GM12872 (cell line): Measurements from ENCODE around the gene SIGLEC7.

Experiments used
- CTCF ChIP-seq: IDR thresholded peaks from 3 replicates; pipeline ENCODE4 v1.5.1; 2011; ENCODE audit warnings: low read depth, mild to moderate bottlenecking, low read length, moderate library complexity; ENCODE audit not compliant: insufficient read depth

The SIGLEC7 gene

DNA sequence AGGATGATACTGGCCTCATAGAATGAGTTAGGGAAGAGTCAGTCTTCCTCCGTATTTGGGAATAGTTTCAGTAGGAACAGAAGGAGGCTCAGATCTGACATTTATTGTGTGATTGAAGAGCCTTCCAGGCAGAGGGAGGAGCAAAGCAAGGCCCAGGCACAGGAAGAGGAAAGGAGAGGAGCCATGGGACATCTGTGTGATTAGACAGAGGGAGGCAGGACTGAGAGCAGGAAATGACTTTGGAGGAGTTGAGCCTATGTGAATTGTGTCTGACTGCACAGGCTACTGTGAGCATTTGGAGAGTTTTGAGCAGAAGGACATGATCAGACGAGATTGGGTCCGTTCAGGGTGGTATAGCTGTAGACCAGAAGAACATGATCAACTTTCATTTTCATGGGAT lies 8.5 kb downstream of the SIGLEC7 start:
- no peak for TF ChIP-seq CTCF

DNA sequence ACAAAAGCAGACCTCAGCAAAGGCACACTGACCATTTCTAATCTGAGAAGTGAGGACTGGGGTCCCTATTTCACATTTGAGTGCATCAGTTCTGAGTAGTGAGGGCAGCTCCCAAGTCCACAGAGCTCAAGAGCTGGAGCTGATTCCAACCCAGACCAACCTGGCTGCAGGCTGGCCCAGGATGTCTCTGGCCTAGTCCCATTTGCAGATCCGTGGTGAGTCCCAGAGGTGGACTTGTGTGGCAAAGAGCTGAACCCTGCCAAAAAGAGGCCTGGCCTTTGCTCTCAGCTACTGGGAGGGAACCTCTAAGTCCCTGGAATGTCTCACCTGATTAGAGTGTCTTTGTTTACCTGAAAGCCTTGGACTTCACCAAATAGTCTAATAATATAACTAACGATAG lies 14.6 kb downstream of the SIGLEC7 start:
- no peak for TF ChIP-seq CTCF

GRCh38 chr19:51157265-51157664 lies 15.2 kb downstream of the SIGLEC7 start:
- TF ChIP-seq CTCF, result no peak

GRCh38 chr19:51158474-51159129 lies 16.5 kb downstream of the SIGLEC7 start:
- peak; percentile 91 for TF ChIP-seq CTCF

- TF ChIP-seq CTCF, result no peak
These were observed 17.6 kb downstream of the SIGLEC7 start for GRCh38 chr19:51159656-51160055.

- no peak for TF ChIP-seq CTCF
These were observed 19.2 kb downstream of the SIGLEC7 start for GRCh38 chr19:51161266-51161665.

GRCh38 chr19:51161867-51162496 lies 19.9 kb downstream of the SIGLEC7 start:
- TF ChIP-seq CTCF, result no peak
